Hepatocyte (in vitro differentiated cells): ENCODE measurements around the gene CYP27A1. TPM values are rescaled to one million over a fixed set of nuclear protein-coding genes. Genes with fewer than 3 reads are reported as not detected.

Experiments used
- DNase-seq: peaks from one replicate; pipeline ENCODE4 v3.0.0-alpha.2; 2016; ENCODE audit warnings: low spot score
- H2AFZ ChIP-seq: fragments of 200-600 bp; sonication (generic); 2 replicates; pipeline ENCODE4 v1.6.0; 2016; ENCODE audit warnings: antibody characterized with exemption, mild to moderate bottlenecking
- H3K27ac ChIP-seq: fragments of 200-600 bp; sonication (generic); 2 replicates; pipeline ENCODE4 v1.5.1; 2016; ENCODE audit warnings: mild to moderate bottlenecking
- H3K27me3 ChIP-seq: fragments of 200-600 bp; sonication (generic); 2 replicates; pipeline ENCODE4 v1.6.1; 2016
- H3K36me3 ChIP-seq: fragments of 200-600 bp; sonication (generic); replicated peaks from 2 replicates; pipeline ENCODE4 v1.5.1; 2016; ENCODE audit warnings: low read depth; ENCODE audit not compliant: insufficient read depth
- H3K4me1 ChIP-seq: fragments of 200-600 bp; sonication (generic); 2 replicates; pipeline ENCODE4 v1.5.1; 2016; ENCODE audit warnings: mild to moderate bottlenecking, moderate library complexity; ENCODE audit not compliant: insufficient read depth
- H3K4me2 ChIP-seq: fragments of 200-600 bp; sonication (generic); 2 replicates; pipeline ENCODE4 v1.6.0; 2016
- H3K4me3 ChIP-seq: fragments of 200-600 bp; sonication (generic); 2 replicates; pipeline ENCODE4 v1.5.1; 2016; ENCODE audit warnings: mild to moderate bottlenecking
- H3K79me2 ChIP-seq: fragments of 200-600 bp; sonication (generic); 2 replicates; pipeline ENCODE4 v1.6.0; 2017; ENCODE audit warnings: mild to moderate bottlenecking
- H3K9me2 ChIP-seq: fragments of 200-600 bp; sonication (generic); replicated peaks from 2 replicates; pipeline ENCODE4 v1.6.0; 2017; ENCODE audit warnings: mild to moderate bottlenecking; ENCODE audit not compliant: insufficient read depth
- H3K9me3 ChIP-seq: fragments of 200-600 bp; sonication (generic); 2 replicates; pipeline ENCODE4 v1.5.1; 2016; ENCODE audit warnings: low read depth, mild to moderate bottlenecking
- H4K20me1 ChIP-seq: fragments of 200-600 bp; sonication (generic); 2 replicates; pipeline ENCODE4 v1.6.0; 2016; ENCODE audit warnings: mild to moderate bottlenecking; ENCODE audit not compliant: insufficient read depth, poor library complexity, severe bottlenecking
- CTCF ChIP-seq: fragments of 200-600 bp; sonication (generic); IDR thresholded peaks from 2 replicates; pipeline ENCODE4 v1.5.1; 2016; ENCODE audit warnings: antibody characterized with exemption, mild to moderate bottlenecking; ENCODE audit not compliant: poor library complexity
- EZH2 ChIP-seq: fragments of 200-600 bp; sonication (generic); IDR thresholded peaks from 2 replicates; pipeline ENCODE4 v1.6.1; 2016; ENCODE audit warnings: antibody characterized with exemption, mild to moderate bottlenecking, borderline replicate concordance
- EZH2phosphoT487 ChIP-seq: fragments of 200-600 bp; sonication (generic); IDR thresholded peaks from one replicate; pipeline ENCODE4 v1.6.1; 2018; ENCODE audit warnings: antibody characterized with exemption, mild to moderate bottlenecking, low read depth, moderate library complexity; ENCODE audit not compliant: unreplicated experiment, severe bottlenecking
- WGBS: methylation state at CpG from one replicate; pipeline ENCODE4 v1.1.6; 2016; ENCODE audit warnings: low lambda C conversion rate; ENCODE audit errors: missing lambda C conversion rate; 5-methylcytosine and 5-hydroxymethylcytosine counted together
- polyA plus RNA-seq: library from polyadenylated mRNA; unstranded; fragments of >200 nt; fragmentation: Nextera tagmentation; extraction: Ambion mirVana; gene quantifications from 2 replicates; pipeline ENCODE4 v1.2.1, GENCODE V29; 2016
- total RNA-seq: library from RNA; depleted of rRNA; stranded (reverse); fragments of >200 nt; gene quantifications from 2 replicates; pipeline ENCODE4 v1.2.3, GENCODE V29; 2014

CYP27A1 gene
- total and polyA plus RNA-seq, 2 experiments from 2014 or later: 34.5 to 44.8 TPM

- H3K4me2 ChIP-seq: no peak overlapping the region
Observed at GRCh38 chr2:218852911-218853667, 71.1 kb downstream of the CYP27A1 start.

DNA sequence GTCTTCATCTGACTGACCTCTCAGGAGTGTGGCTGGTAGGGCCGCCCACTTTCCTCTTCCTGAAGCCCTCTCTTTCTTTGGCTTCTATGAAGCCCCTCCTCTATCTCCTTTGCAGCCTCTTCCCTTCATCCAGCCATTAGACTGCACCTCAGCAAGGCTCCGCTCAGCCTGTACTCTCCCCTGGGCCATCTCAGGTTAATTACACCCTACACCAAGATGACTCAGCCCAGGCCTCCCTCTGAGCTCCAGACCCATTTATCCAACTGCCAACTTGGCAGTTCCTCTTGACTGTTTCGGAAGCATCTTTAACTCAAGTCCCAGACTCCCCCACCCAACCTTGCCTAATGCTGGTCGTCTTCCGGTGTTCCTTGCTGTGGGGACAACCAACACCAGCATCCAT lies 71.8 kb downstream of the CYP27A1 start:
- no peak overlapping the region for H3K27ac ChIP-seq
- H3K9me3 ChIP-seq: no peaks in the 10 kb centered on the region
- H4K20me1 ChIP-seq: no peaks in the 10 kb centered on the region
- no peak overlapping the region for H2AFZ ChIP-seq
- DNase-seq: peak; percentile 60
- no peak for TF ChIP-seq EZH2phosphoT487
- no peak for TF ChIP-seq CTCF
- no peak for TF ChIP-seq EZH2
- WGBS: 46% methylated on average over 5 of the region's 5 CpGs
- H3K79me2 ChIP-seq: no peaks in the 10 kb centered on the region
- H3K36me3 ChIP-seq: no peaks in the 10 kb centered on the region
- peaks cover 51% of the 10 kb centered on the region for H3K27me3 ChIP-seq
- peaks cover 3% of the 10 kb centered on the region for H3K4me1 ChIP-seq
- no peaks in the 10 kb centered on the region for H3K9me2 ChIP-seq
- H3K4me3 ChIP-seq: no peak overlapping the region
- H3K4me2 ChIP-seq: no peak overlapping the region

More at GRCh38 chr2:218852911-218853667, 71.1 kb downstream of the CYP27A1 start:
- Histone ChIP-seq H3K79me2 (no peaks in the 10 kb centered on the region), H3K36me3 (no peaks in the 10 kb centered on the region), H2AFZ (no peak overlapping the region), H3K27ac (no peak overlapping the region), H3K9me2 (no peaks in the 10 kb centered on the region), H3K4me1 (no peaks in the 10 kb centered on the region), H3K27me3 (peaks cover 44% of the 10 kb centered on the region), H3K4me3 (no peak overlapping the region), H3K9me3 (no peaks in the 10 kb centered on the region), H4K20me1 (no peaks in the 10 kb centered on the region)
- DNase-seq: peak; percentile 82
- 38% methylated on average over 16 of the region's 16 CpGs for WGBS
- TF ChIP-seq EZH2phosphoT487 (no peak), CTCF (peak; percentile 77)

- no peak for TF ChIP-seq EZH2phosphoT487
- no peak for TF ChIP-seq CTCF
- TF ChIP-seq EZH2: no peak
- Histone ChIP-seq H4K20me1 (no peaks in the 10 kb centered on the region), H3K36me3 (no peaks in the 10 kb centered on the region), H3K9me3 (no peaks in the 10 kb centered on the region), H3K79me2 (no peaks in the 10 kb centered on the region), H3K4me3 (no peak overlapping the region), H3K27me3 (peaks cover 58% of the 10 kb centered on the region), H3K27ac (no peak overlapping the region), H3K4me2 (no peak overlapping the region), H3K9me2 (no peaks in the 10 kb centered on the region), H2AFZ (no peak overlapping the region), H3K4me1 (peaks cover 9% of the 10 kb centered on the region)
- no peak for DNase-seq
- 54% methylated on average over 5 of the region's 5 CpGs for WGBS
Observed at GRCh38 chr2:218854860-218855259, 72.9 kb downstream of the CYP27A1 start.
